ENCODE data around the gene KLC4. TPM values are rescaled to one million over a fixed set of nuclear protein-coding genes. Genes with fewer than 3 reads are reported as not detected.

The KLC4 gene
- total and polyA plus RNA-seq, 9 of the 15 experiments (the other 6 are each of a cell fraction or from before 2014, with no cell fraction given), result 1.7 to 16.2 (median 7.7) TPM

DNA sequence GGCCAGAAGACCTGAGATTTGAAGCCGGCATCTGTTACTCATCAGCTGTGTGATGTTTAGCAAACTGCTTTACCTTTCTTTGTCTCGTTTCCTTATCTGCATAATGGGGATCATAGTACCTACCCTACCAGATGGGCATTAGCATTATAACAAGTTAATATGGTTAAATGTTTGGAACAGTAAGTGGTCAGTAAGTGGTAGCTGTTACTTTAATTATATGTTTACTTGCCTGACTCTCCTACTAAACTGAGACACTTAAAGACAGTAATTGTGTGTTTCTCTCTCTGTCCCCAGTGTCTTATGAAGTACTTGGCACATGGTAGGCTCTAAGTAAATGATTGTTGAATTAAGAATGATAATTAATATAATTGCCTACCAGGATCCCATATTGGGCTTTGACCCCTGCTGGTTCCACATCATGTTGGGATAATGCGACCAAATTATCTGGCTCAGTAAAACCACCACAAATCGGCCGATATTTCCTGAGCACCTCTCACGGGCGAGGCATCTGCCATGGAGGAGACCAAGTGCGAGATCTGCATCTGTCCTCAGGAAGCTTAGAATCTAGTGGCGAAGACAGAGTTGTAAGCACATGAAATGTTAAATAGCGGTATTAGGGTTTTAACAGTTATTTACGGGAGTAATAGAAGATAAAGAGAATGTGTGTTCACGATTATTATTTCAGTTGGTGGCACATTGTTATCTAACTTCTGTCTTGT lies 48.1 kb downstream of the KLC4 start:
- H2AFZ ChIP-seq (ENCODE audit: low read depth, low read length), result no peak overlapping the region
- intact Hi-C loops (cut with micrococcal nuclease) (no loop called here), in situ Hi-C loops (cut with MboI) (no loop called here)
- whole genome bisulfite sequencing (ENCODE audit: insufficient coverage, low coverage, missing lambda C conversion rate), result 58% methylated on average over 12 of the region's 12 CpGs
- no peaks in the 10 kb centered on the region for H3K27me3 ChIP-seq (ENCODE audit: control insufficient read depth in 2 of 2, insufficient read depth in 2 of 2, low read length in 2 of 2)
- no peak overlapping the region for H3K4me3 ChIP-seq
- no peaks in the 10 kb centered on the region for H3K9me1 ChIP-seq (ENCODE audit: control insufficient read depth, insufficient read depth, low read length)
- ChIA-PET CTCF (ENCODE audit: low intra/inter-chr PET ratio) (no interaction called here), POLR2A (interaction anchor here (0.6 to 1.2 kb wide), 3 partner anchors 8 to 11 kb away, joined by 3 to 6 read pairs (median 4); no protein-coding TSS in a partner anchor)
- no peaks in the 10 kb centered on the region for H4K20me1 ChIP-seq (replicated peaks; ENCODE audit: control insufficient read depth, insufficient read depth, low read length)
- no peaks in the 10 kb centered on the region for H3K9me3 ChIP-seq (replicated peaks; ENCODE audit: control insufficient read depth, insufficient read depth, low read depth, low read length)
- H3K79me2 ChIP-seq (ENCODE audit: control insufficient read depth, insufficient read depth, low read length), result no peaks in the 10 kb centered on the region
- peak; percentile 36; the same call in 1 of the 2 replicates for TF ChIP-seq ZNF316 (IDR thresholded peaks at IDR 0.05)
- TF ChIP-seq ARHGAP35 (IDR thresholded peaks at IDR 0.05; ENCODE audit: partially characterized antibody), result no peak
- TF ChIP-seq, protein P1, sequence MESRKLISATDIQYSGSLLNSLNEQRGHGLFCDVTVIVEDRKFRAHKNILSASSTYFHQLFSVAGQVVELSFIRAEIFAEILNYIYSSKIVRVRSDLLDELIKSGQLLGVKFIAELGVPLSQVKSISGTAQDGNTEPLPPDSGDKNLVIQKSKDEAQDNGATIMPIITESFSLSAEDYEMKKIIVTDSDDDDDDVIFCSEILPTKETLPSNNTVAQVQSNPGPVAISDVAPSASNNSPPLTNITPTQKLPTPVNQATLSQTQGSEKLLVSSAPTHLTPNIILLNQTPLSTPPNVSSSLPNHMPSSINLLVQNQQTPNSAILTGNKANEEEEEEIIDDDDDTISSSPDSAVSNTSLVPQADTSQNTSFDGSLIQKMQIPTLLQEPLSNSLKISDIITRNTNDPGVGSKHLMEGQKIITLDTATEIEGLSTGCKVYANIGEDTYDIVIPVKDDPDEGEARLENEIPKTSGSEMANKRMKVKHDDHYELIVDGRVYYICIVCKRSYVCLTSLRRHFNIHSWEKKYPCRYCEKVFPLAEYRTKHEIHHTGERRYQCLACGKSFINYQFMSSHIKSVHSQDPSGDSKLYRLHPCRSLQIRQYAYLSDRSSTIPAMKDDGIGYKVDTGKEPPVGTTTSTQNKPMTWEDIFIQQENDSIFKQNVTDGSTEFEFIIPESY (CRISPR knock-in tag; IDR thresholded peaks at IDR 0.05), result peak; percentile 80
- no TSS peak for BruUV-seq (replicated peaks)
- no peaks in the 10 kb centered on the region for H3K4me1 ChIP-seq (replicated peaks in 1 of 2; ENCODE audit: control insufficient read depth in 2 of 2, insufficient read depth in 2 of 2, low read length in 2 of 2)
- DNase-seq (ENCODE audit: extremely low read depth in 1 of 4, low spot score in 3 of 4), result no peak
- no peak for FAIRE-seq
- H3K27ac ChIP-seq (ENCODE audit: extremely low read depth, low read depth, low read length), result no peak overlapping the region
- no peak overlapping the region for H3K4me2 ChIP-seq (ENCODE audit: insufficient read depth, low read length)
- no peaks in the 10 kb centered on the region for H3K36me3 ChIP-seq (ENCODE audit: control insufficient read depth, insufficient read depth, low read length)
- H3K9ac ChIP-seq (ENCODE audit: insufficient read depth in 1 of 2, low read depth in 2 of 2, low read length in 2 of 2), result no peak overlapping the region
- ATAC-seq, result no peak
